Mammary epithelial cell (primary cell): ENCODE results near the gene ABCB1.

Source experiments
- CTCF ChIP-seq, 2 donors: IDR thresholded peaks in 1 of 2; conservative IDR thresholded peaks in 1 of 2; 2 replicates each; pipeline ENCODE4 v1.5.1; 2011 to 2012; ENCODE audit warnings: inconsistent platforms in 2 of 2, low read length in 2 of 2, mild to moderate bottlenecking in 2 of 2, control low read depth in 1 of 2, low read depth in 1 of 2; ENCODE audit not compliant: insufficient read depth in 1 of 2; ENCODE audit errors: extremely low read depth in 1 of 2
- EZH2 ChIP-seq: IDR thresholded peaks from 2 replicates; pipeline ENCODE4 v1.6.1; 2012; ENCODE audit warnings: low read length, inconsistent platforms, borderline replicate concordance

GRCh38 chr7:87552351-87552900 lies 48.3 kb downstream of the ABCB1 start:
- TF ChIP-seq CTCF (conservative IDR thresholded peaks at IDR 0.05 in 1 of 2, IDR thresholded peaks at IDR 0.05 in 1 of 2; ENCODE audit: extremely low read depth in 1 of 2, insufficient read depth in 1 of 2, low read depth in 1 of 2, low read length in 2 of 2) (no peak), EZH2 (no peak)
